Measurements from ENCODE around the gene DNAJB9. TPM values are rescaled to one million over a fixed set of nuclear protein-coding genes. Genes with fewer than 3 reads are reported as not detected.
"Not testable (repeated sequence)": the region's sequence is repeated elsewhere in the genome, so short reads cannot be mapped to it uniquely, and the experiment has no call there.

Gene DNAJB9
- polyA plus RNA-seq, 2 of the 4 experiments (the other 2 are of a cell fraction), result 14.8 to 16.2 TPM

DNA sequence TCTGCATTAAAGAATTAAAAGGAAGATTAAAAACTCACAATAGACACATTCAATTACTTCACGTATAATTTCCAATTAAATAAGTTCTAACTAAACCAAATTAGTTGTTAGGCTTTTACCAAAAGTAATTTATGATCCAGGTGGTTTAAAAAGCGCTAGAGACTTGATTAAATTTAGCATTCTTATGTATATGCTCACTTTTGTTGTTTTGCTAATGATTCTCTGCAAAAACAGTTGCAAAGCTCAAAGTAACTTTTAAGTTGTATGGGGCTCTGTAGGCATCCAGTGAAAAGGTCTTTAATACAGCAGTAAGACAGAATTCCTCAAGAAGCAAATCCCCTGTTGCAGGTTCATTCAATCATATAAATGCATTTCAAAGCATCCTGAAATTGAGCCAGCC lies 28.2 kb upstream of the DNAJB9 start:
- ChIA-PET CTCF (no interaction called here), POLR2A (no interaction called here)
- 54% methylated on average over 2 of the region's 2 CpGs for WGBS (ENCODE audit: missing lambda C conversion rate)
- H3K9me3 ChIP-seq, result no peaks in the 10 kb centered on the region
- no peak overlapping the region for H3K27ac ChIP-seq
- no peak overlapping the region for H3K4me3 ChIP-seq
- FAIRE-seq (no peak), DNase-seq (ENCODE audit: low read depth in 1 of 2, low spot score in 1 of 2) (no peak), ATAC-seq (no peak)
- TF ChIP-seq, protein P1, sequence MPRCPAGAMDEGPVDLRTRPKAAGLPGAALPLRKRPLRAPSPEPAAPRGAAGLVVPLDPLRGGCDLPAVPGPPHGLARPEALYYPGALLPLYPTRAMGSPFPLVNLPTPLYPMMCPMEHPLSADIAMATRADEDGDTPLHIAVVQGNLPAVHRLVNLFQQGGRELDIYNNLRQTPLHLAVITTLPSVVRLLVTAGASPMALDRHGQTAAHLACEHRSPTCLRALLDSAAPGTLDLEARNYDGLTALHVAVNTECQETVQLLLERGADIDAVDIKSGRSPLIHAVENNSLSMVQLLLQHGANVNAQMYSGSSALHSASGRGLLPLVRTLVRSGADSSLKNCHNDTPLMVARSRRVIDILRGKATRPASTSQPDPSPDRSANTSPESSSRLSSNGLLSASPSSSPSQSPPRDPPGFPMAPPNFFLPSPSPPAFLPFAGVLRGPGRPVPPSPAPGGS (IDR thresholded peaks at IDR 0.05), result no peak
- TF ChIP-seq RAD21 (conservative IDR thresholded peaks at IDR 0.05 in 1 of 2, IDR thresholded peaks at IDR 0.05 in 1 of 2) (no peak), ESRRA (IDR thresholded peaks at IDR 0.05; ENCODE audit: borderline replicate concordance, low read length) (no peak), ZC3H11A (IDR thresholded peaks at IDR 0.05) (no peak), CHD2 (IDR thresholded peaks at IDR 0.05; ENCODE audit: low read length, partially characterized antibody) (no peak), TFCP2L1 (CRISPR knock-in tag; IDR thresholded peaks at IDR 0.05) (no peak), EHMT2 (IDR thresholded peaks at IDR 0.05; ENCODE audit: low read depth) (no peak), ZFP36 (IDR thresholded peaks at IDR 0.05; ENCODE audit: borderline replicate concordance, partially characterized antibody) (no peak), RARB (CRISPR knock-in tag; IDR thresholded peaks at IDR 0.05) (no peak), PHF8 (IDR thresholded peaks at IDR 0.05; ENCODE audit: borderline replicate concordance, low read depth) (no peak), HOXB13 (CRISPR knock-in tag; IDR thresholded peaks at IDR 0.05; ENCODE audit: low read depth) (no peak), FOXS1 (CRISPR knock-in tag; IDR thresholded peaks at IDR 0.05) (no peak), HDAC2 (IDR thresholded peaks at IDR 0.05) (no peak), CHD4 (IDR thresholded peaks at IDR 0.05; ENCODE audit: borderline replicate concordance) (no peak), RNF2 (IDR thresholded peaks at IDR 0.05; ENCODE audit: borderline replicate concordance, low read depth) (no peak), NR3C1 (IDR thresholded peaks at IDR 0.05) (no peak), HEYL (CRISPR knock-in tag; IDR thresholded peaks at IDR 0.05) (no peak)
- TF ChIP-seq, protein P2, sequence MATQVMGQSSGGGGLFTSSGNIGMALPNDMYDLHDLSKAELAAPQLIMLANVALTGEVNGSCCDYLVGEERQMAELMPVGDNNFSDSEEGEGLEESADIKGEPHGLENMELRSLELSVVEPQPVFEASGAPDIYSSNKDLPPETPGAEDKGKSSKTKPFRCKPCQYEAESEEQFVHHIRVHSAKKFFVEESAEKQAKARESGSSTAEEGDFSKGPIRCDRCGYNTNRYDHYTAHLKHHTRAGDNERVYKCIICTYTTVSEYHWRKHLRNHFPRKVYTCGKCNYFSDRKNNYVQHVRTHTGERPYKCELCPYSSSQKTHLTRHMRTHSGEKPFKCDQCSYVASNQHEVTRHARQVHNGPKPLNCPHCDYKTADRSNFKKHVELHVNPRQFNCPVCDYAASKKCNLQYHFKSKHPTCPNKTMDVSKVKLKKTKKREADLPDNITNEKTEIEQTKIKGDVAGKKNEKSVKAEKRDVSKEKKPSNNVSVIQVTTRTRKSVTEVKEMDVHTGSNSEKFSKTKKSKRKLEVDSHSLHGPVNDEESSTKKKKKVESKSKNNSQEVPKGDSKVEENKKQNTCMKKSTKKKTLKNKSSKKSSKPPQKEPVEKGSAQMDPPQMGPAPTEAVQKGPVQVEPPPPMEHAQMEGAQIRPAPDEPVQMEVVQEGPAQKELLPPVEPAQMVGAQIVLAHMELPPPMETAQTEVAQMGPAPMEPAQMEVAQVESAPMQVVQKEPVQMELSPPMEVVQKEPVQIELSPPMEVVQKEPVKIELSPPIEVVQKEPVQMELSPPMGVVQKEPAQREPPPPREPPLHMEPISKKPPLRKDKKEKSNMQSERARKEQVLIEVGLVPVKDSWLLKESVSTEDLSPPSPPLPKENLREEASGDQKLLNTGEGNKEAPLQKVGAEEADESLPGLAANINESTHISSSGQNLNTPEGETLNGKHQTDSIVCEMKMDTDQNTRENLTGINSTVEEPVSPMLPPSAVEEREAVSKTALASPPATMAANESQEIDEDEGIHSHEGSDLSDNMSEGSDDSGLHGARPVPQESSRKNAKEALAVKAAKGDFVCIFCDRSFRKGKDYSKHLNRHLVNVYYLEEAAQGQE (IDR thresholded peaks at IDR 0.05), result no peak
- no peaks in the 10 kb centered on the region for H3K4me1 ChIP-seq
- no peak overlapping the region for H3K4me2 ChIP-seq

DNA sequence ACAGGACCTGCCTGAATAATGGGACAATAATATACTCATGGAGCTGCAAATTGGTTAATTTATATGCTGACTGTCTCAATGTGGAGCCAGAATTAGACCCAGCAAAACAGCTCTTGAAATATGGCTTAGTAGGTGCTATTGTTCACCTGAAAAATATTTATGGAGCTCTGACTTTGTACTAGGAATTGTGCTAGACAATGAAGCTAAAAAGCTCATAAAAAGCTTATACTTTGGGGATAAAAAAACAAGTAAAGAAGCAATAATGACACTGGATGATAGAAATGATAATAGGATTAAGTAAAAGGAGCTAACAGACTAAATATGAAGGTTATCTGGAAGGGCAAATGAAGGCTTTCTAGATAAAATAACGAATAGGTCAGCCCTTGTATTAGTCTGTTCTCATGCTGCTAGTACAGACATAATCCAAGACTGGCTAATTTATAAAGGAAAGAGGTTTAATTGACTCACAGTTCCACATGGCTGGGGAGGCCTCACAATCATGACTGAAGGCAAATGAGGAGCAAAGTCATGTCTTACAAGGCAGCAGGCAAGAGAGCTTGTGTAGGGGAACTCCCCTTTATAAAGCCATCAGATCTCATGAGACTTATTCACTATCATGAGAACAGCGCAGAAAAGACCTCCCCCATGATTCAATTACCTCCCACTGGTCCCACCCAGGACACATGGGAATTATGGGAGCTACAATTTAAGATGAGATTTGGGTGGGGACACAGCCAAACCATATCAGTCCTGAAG lies 21.4 kb upstream of the DNAJB9 start:
- POLR2A ChIA-PET; H3K4me3 ChIP-seq; H3K4me2 ChIP-seq; FAIRE-seq; ATAC-seq; H3K9me3 ChIP-seq; H3K4me1 ChIP-seq; H3K27ac ChIP-seq; DNase-seq (ENCODE audit: low read depth in 1 of 2, low spot score in 1 of 2): not testable (repeated sequence)
- CTCF ChIA-PET, result interaction anchor here (1.2 to 1.6 kb wide), 3 partner anchors 11 to 18 kb away, joined by 3 to 5 read pairs (median 5); no protein-coding TSS in a partner anchor
- WGBS (ENCODE audit: missing lambda C conversion rate), result 66% methylated on average over 2 of the region's 2 CpGs

DNA sequence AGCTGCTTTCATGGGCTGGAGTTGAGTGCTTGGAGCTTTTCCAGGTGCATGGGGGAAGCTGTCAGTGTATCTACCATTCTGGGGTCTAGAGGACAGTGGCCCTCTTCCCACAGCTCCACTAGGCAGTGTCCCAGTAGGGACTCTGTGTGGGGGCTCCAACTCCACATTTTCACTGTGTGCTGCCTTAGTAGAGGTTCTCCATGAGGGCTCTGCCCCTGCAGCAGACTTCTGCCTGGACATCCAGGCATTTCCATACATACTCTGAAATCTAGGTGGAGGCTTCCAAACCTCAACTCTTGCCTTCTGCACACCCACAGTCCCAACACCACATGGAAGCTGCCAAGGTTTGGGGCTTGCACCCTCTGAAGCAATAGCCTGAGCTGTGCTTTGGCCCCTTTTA lies 13.0 kb upstream of the DNAJB9 start:
- H3K27ac ChIP-seq; H3K4me2 ChIP-seq; DNase-seq (ENCODE audit: low read depth in 1 of 2, low spot score in 1 of 2); ATAC-seq; H3K4me1 ChIP-seq; FAIRE-seq; H3K4me3 ChIP-seq; POLR2A ChIA-PET; CTCF ChIA-PET: not testable (repeated sequence)
- H3K9me3 ChIP-seq, result peaks cover 18% of the 10 kb centered on the region
